ENCODE measurements around the gene LMO7. TPM values are rescaled to one million over a fixed set of nuclear protein-coding genes. Genes with fewer than 3 reads are reported as not detected.

Gene LMO7
- total and polyA plus RNA-seq, 2 of the 4 experiments (the other 2 are of a cell fraction), result 266 to 367 TPM

DNA sequence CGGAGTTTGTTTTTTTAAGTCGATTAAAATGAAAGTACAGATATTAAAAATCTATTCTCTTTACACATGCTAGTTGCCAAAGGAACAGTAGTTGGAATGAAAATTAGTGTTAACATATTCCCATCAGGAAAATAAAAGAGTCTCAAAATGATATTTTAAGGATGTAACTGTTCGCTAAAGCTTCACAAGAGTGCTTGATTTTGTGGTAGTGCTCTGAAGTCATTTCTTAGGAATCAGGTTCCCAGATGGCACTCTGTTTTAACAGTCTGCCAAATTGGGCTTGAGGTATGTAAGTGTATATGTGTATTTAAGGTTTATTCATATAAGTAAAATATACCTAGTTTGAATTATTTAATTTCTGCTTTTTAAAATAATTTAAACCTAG, 128.8 kb downstream of the LMO7 start:
- H2BK15ac ChIP-seq (ENCODE audit: low read depth, low read length), result no peak overlapping the region
- H3K27ac ChIP-seq (ENCODE audit: insufficient read depth, low read length), result no peak overlapping the region
- H3K9me1 ChIP-seq (ENCODE audit: insufficient read depth, low read length), result peaks cover 13% of the 10 kb centered on the region
- in situ Hi-C loops (cut with MboI; ENCODE audit: low sequenced_read_pairs), result no loop called here
- H3K9me3 ChIP-seq (ENCODE audit: control insufficient read depth, insufficient read depth, low read length), result no peaks in the 10 kb centered on the region
- intact Hi-C loops (cut with micrococcal nuclease), result no loop called here
- no peak overlapping the region for H3K18ac ChIP-seq (ENCODE audit: low read depth, low read length)
- no CpG with 5 or more reads among the region's 3 CpGs for WGBS, 2 experiments (ENCODE audit: extremely low coverage in 2 of 2, insufficient read length in 1 of 2)
- H2BK120ac ChIP-seq (ENCODE audit: low read depth, low read length), result no peak overlapping the region
- H4K91ac ChIP-seq (ENCODE audit: insufficient read depth, low read depth, low read length), result 0 out of 2 replicates have a peak overlapping the region, but pooled peaks have one; percentile 8
- POLR2A ChIA-PET (ENCODE audit: unreplicated experiment), result no interaction called here
- no peak overlapping the region for H2AK5ac ChIP-seq (ENCODE audit: low read depth, low read length)
- no peak overlapping the region for H3K14ac ChIP-seq (replicated peaks; ENCODE audit: low read depth, low read length)
- H3K36me3 ChIP-seq (ENCODE audit: control insufficient read depth, insufficient read depth, low read length), result peaks cover 3% of the 10 kb centered on the region; the same call in 1 of the 2 replicates
- H3K23ac ChIP-seq (ENCODE audit: low read depth, low read length), result peak overlapping the region; percentile 48; the same call in 1 of the 2 replicates
- no peak for DNase-seq
- no peak overlapping the region; a peak in 1 of 4 replicates for H4K8ac ChIP-seq (ENCODE audit: low read depth in 2 of 2, low read length in 2 of 2)
- peak overlapping the region; percentile 58; the same call in 1 of the 2 replicates for H3K4me2 ChIP-seq (ENCODE audit: low read depth, low read length)
- no peak overlapping the region for H2AFZ ChIP-seq (replicated peaks; ENCODE audit: low read length, poor library complexity)
- peak overlapping the region; percentile 71 for H2BK5ac ChIP-seq (ENCODE audit: low read depth, low read length, poor library complexity, severe bottlenecking)
- H3K56ac ChIP-seq (ENCODE audit: extremely low read depth, insufficient read depth, low read length), result no peak overlapping the region
- H3K4ac ChIP-seq (ENCODE audit: low read depth, low read length), result no peak overlapping the region
- TF ChIP-seq, protein P1, sequence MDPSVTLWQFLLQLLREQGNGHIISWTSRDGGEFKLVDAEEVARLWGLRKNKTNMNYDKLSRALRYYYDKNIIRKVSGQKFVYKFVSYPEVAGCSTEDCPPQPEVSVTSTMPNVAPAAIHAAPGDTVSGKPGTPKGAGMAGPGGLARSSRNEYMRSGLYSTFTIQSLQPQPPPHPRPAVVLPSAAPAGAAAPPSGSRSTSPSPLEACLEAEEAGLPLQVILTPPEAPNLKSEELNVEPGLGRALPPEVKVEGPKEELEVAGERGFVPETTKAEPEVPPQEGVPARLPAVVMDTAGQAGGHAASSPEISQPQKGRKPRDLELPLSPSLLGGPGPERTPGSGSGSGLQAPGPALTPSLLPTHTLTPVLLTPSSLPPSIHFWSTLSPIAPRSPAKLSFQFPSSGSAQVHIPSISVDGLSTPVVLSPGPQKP (IDR thresholded peaks at IDR 0.05; ENCODE audit: borderline replicate concordance, low read depth, low read length), result no peak
- TF ChIP-seq RCOR1 (IDR thresholded peaks at IDR 0.05; ENCODE audit: insufficient replicate concordance, low read length) (no peak), MXI1 (IDR thresholded peaks at IDR 0.05; ENCODE audit: borderline replicate concordance, low read depth, low read length) (no peak), BHLHE40 (IDR thresholded peaks at IDR 0.05; ENCODE audit: low read depth, low read length) (no peak), MAFK (IDR thresholded peaks at IDR 0.05; ENCODE audit: low read depth, low read length) (no peak), SMC3 (IDR thresholded peaks at IDR 0.05; ENCODE audit: low read depth, low read length) (no peak), RAD21 (IDR thresholded peaks at IDR 0.05; ENCODE audit: low read length) (no peak), NFE2L2 (IDR thresholded peaks at IDR 0.05; ENCODE audit: low read depth, low read length) (no peak), POLR2A (IDR thresholded peaks at IDR 0.05; ENCODE audit: low read depth, low read length) (no peak), FOS (IDR thresholded peaks at IDR 0.05; ENCODE audit: low read depth, low read length) (no peak), CEBPB (IDR thresholded peaks at IDR 0.05; ENCODE audit: low read depth, low read length) (no peak), MAZ (IDR thresholded peaks at IDR 0.05; ENCODE audit: borderline replicate concordance, low read depth, low read length) (no peak), RFX5 (IDR thresholded peaks at IDR 0.05; ENCODE audit: low read depth, low read length) (no peak)
- TF ChIP-seq, protein P2, sequence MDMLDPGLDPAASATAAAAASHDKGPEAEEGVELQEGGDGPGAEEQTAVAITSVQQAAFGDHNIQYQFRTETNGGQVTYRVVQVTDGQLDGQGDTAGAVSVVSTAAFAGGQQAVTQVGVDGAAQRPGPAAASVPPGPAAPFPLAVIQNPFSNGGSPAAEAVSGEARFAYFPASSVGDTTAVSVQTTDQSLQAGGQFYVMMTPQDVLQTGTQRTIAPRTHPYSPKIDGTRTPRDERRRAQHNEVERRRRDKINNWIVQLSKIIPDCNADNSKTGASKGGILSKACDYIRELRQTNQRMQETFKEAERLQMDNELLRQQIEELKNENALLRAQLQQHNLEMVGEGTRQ (IDR thresholded peaks at IDR 0.05; ENCODE audit: low read depth, low read length), result no peak
- TF ChIP-seq, protein P3, sequence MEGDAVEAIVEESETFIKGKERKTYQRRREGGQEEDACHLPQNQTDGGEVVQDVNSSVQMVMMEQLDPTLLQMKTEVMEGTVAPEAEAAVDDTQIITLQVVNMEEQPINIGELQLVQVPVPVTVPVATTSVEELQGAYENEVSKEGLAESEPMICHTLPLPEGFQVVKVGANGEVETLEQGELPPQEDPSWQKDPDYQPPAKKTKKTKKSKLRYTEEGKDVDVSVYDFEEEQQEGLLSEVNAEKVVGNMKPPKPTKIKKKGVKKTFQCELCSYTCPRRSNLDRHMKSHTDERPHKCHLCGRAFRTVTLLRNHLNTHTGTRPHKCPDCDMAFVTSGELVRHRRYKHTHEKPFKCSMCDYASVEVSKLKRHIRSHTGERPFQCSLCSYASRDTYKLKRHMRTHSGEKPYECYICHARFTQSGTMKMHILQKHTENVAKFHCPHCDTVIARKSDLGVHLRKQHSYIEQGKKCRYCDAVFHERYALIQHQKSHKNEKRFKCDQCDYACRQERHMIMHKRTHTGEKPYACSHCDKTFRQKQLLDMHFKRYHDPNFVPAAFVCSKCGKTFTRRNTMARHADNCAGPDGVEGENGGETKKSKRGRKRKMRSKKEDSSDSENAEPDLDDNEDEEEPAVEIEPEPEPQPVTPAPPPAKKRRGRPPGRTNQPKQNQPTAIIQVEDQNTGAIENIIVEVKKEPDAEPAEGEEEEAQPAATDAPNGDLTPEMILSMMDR (conservative IDR thresholded peaks at IDR 0.05; ENCODE audit: low read depth, low read length), result no peak
- ATAC-seq (ENCODE audit: low read depth), result no peak
- peaks cover 23% of the 10 kb centered on the region for H3K4me1 ChIP-seq (ENCODE audit: control insufficient read depth, insufficient read depth, low read length)
- no peak overlapping the region for H3K4me3 ChIP-seq (ENCODE audit: insufficient read depth, low read depth, low read length)
- no peaks in the 10 kb centered on the region for H3K27me3 ChIP-seq (ENCODE audit: control insufficient read depth, insufficient read depth, low read length)
- peaks cover 64% of the 10 kb centered on the region for H4K20me1 ChIP-seq (ENCODE audit: insufficient read depth, low read length)
- no peak overlapping the region for H3K9ac ChIP-seq (ENCODE audit: low read depth, low read length)
- no peak overlapping the region for H2BK20ac ChIP-seq (ENCODE audit: low read depth, low read length)
- peaks cover 19 to 57% of the 10 kb centered on the region in 2 experiments for H3K79me1 ChIP-seq (ENCODE audit: low read depth in 1 of 2, low read length in 2 of 2)
- dilution Hi-C loops (cut with HindIII; ENCODE audit: low sequenced_read_pairs, unreplicated experiment), result no loop called here
- BruUV-seq (replicated peaks), result no TSS peak
- no peak overlapping the region; the same call in 1 of the 2 replicates for H4K5ac ChIP-seq (ENCODE audit: low read depth, low read length)
- no peak overlapping the region for H2AK9ac ChIP-seq (replicated peaks; ENCODE audit: low read depth, low read length, poor library complexity)
- CTCF ChIA-PET, result no interaction called here
